Left cardiac atrium (tissue), 4 donors: Measurements from ENCODE around the gene NRDE2. TPM values are rescaled to one million over a fixed set of nuclear protein-coding genes. Genes with fewer than 3 reads are reported as not detected.
"Not testable (repeated sequence)": the region's sequence is repeated elsewhere in the genome, so short reads cannot be mapped to it uniquely, and the experiment has no call there.

ENCODE experiments used
- ATAC-seq, 2 donors: fragments of 200-7000 bp; cut with Tn5 transposase; one replicate each; pipeline ENCODE4 v1.9.1; 2020; ENCODE audit warnings: mild to moderate bottlenecking in 2 of 2, moderate library complexity in 2 of 2
- DNase-seq: peaks from one replicate; pipeline ENCODE4 v3.0.0-alpha.2; 2020
- intact Hi-C, 2 donors: fragments of 100-400 bp; cut with DNase I; formaldehyde crosslinking; loops; one replicate each; pipeline versions ENCODE4 v1.14.1 to v1.15.1; 2022 to 2023
- total RNA-seq, 2 donors: library from RNA; stranded (reverse); fragmentation: NEBNext Ultra II Directional; extraction: Animal tissue kit (Norgen Biotek cat#: 25700); gene quantifications; one replicate each; pipeline ENCODE4 v1.2.1, GENCODE V29; 2021
- donor health status: DM: no; HTN: yes; CAD: no.
- donor health status: DM: no; HTN: yes; CAD: no; lungs with severe emphysema.
- donor health status: DM: yes; HTN: yes; CAD: no.
- donor health status: Dilated cardiomyopathy.

Gene NRDE2
- total RNA-seq, 2 donors from 2014 or later = 12.0 to 13.1 TPM

GRCh38 chr14:90246936-90247335 lies 84.8 kb downstream of the NRDE2 start:
- intact Hi-C loops = no loop called here
- ATAC-seq (no peak), DNase-seq (no peak)

- intact Hi-C loops = no loop called here
- ATAC-seq (no peak), DNase-seq (no peak)
Measured at GRCh38 chr14:90242444-90242843, 89.3 kb downstream of the NRDE2 start.

GRCh38 chr14:90239139-90239538 lies 92.6 kb downstream of the NRDE2 start:
- DNase-seq (no peak), ATAC-seq (no peak)
- intact Hi-C loops = loop anchor here (5.0 to 10.0 kb wide), 2 partner anchors 174 to 267 kb away; partner anchors contain the start of gene KCNK13 (in 1 of the 2)

GRCh38 chr14:90235179-90235976 lies 96.4 kb downstream of the NRDE2 start:
- intact Hi-C loops = loop anchor here (1.0 to 10.0 kb wide), 3 partner anchors 171 to 263 kb away; partner anchors contain the start of gene KCNK13 (in 1 of the 2)

GRCh38 chr14:90229942-90230341 lies 101.8 kb downstream of the NRDE2 start:
- not testable (repeated sequence) for DNase-seq
- intact Hi-C loops = loop anchor here in 1 of 2 donors (10.0 kb wide), 1 partner anchor 165 kb away; the partner anchor contains the start of gene KCNK13

More at GRCh38 chr14:90235179-90235976, 96.4 kb downstream of the NRDE2 start:
- peak; percentile 83 to 88 for ATAC-seq
- DNase-seq = peak; percentile 59

GRCh38 chr14:90228478-90228877 lies 103.3 kb downstream of the NRDE2 start:
- DNase-seq (no peak), ATAC-seq (no peak)
- intact Hi-C loops = no loop called here

More at GRCh38 chr14:90229942-90230341, 101.8 kb downstream of the NRDE2 start:
- ATAC-seq = not testable (repeated sequence)

Other genes starting within 250 kb of the NRDE2 start
- 100 to 1,000 TPM in 1 of 2 donors, 10 to 100 TPM in 1; 93.7 to 114 TPM for gene PSMC1, start 75.4 kb downstream of the NRDE2 start, total RNA-seq
- 100 to 1,000 TPM; 428 to 511 TPM for gene CALM1, start 65.1 kb upstream of the NRDE2 start, total RNA-seq